ENCODE data around the gene MIEF1.
A peak's percentile ranks its signal among the peaks of the same experiment; 100 is the strongest.

Gene MIEF1

GRCh38 chr22:39502109-39502788 lies at the start of gene MIEF1:
Gene MIEF1, plus strand, starts transcription at chr22:39502290. Its CDS starts 9,005 bp downstream, at chr22:39511295.
- DNase-seq (ENCODE audit: low spot score): peak; percentile 100

GRCh38 chr22:39452740-39453040 lies 49.4 kb upstream of the MIEF1 start:
- no peak for DNase-seq (ENCODE audit: low spot score)

GRCh38 chr22:39453765-39454378 lies 48.2 kb upstream of the MIEF1 start:
- no peak for DNase-seq (ENCODE audit: low spot score)

- no peak for DNase-seq (ENCODE audit: low spot score)
These were observed 47.7 kb upstream of the MIEF1 start for GRCh38 chr22:39454385-39454871.

GRCh38 chr22:39456522-39457197 lies 45.4 kb upstream of the MIEF1 start, which contains the start of gene MGAT3:
Gene MGAT3, plus strand, starts transcription at chr22:39457012. Its CDS starts 30,336 bp downstream, at chr22:39487348.
- no peak for DNase-seq (ENCODE audit: low spot score)

GRCh38 chr22:39457198-39457555 lies 44.9 kb upstream of the MIEF1 start:
- DNase-seq (ENCODE audit: low spot score): no peak

- DNase-seq (ENCODE audit: low spot score): no peak
These were observed 44.3 kb upstream of the MIEF1 start for GRCh38 chr22:39457556-39458443.

GRCh38 chr22:39458444-39459083 lies 43.5 kb upstream of the MIEF1 start:
- no peak for DNase-seq (ENCODE audit: low spot score)

- DNase-seq (ENCODE audit: low spot score): no peak
These were observed 42.4 kb upstream of the MIEF1 start for GRCh38 chr22:39459681-39460080.

GRCh38 chr22:39462443-39463221 lies 39.5 kb upstream of the MIEF1 start:
- no peak for DNase-seq (ENCODE audit: low spot score)

- no peak for DNase-seq (ENCODE audit: low spot score)
These were observed 38.8 kb upstream of the MIEF1 start for GRCh38 chr22:39463277-39463676.

GRCh38 chr22:39463931-39464390 lies 38.1 kb upstream of the MIEF1 start:
- no peak for DNase-seq (ENCODE audit: low spot score)

- DNase-seq (ENCODE audit: low spot score): no peak
These were observed 35.7 kb upstream of the MIEF1 start for GRCh38 chr22:39466228-39467006.

- DNase-seq (ENCODE audit: low spot score): no peak
These were observed 34.6 kb upstream of the MIEF1 start for GRCh38 chr22:39467390-39467895.

GRCh38 chr22:39468487-39469325 lies 33.4 kb upstream of the MIEF1 start:
- DNase-seq (ENCODE audit: low spot score): no peak

- no peak for DNase-seq (ENCODE audit: low spot score)
These were observed 32.8 kb upstream of the MIEF1 start for GRCh38 chr22:39469326-39469680.

GRCh38 chr22:39469681-39470450 lies 32.2 kb upstream of the MIEF1 start:
- no peak for DNase-seq (ENCODE audit: low spot score)
